ENCODE data around the gene LHX3.

DNA sequence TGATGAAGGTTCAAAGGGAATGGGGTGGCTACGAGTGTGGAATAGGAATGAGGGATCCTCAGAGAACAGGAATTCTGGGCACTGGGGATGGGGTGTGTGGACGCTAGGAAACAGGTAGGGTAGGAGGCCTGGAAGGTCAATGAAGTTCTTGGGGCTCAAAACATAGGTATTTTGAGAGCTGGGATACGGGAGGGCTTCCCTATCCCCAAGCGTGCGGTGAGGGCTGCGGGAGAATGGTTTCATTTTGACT lies 40.0 kb upstream of the LHX3 start:
- TF ChIP-seq CTCF (IDR thresholded peaks at IDR 0.05) (no peak), POLR2A (IDR thresholded peaks at IDR 0.05) (no peak)
